HCT116 (cell line): ENCODE measurements around the gene BCL2L13. TPM values are rescaled to one million over a fixed set of nuclear protein-coding genes. Genes with fewer than 3 reads are reported as not detected.

Experiments
- ATAC-seq: fragments of 200-7000 bp; cut with Tn5 transposase; 2 replicates; pipeline ENCODE4 v1.9.1; 2020; ENCODE audit warnings: mild to moderate bottlenecking, moderate library complexity
- BruUV-seq: library from RNA; stranded (reverse); fragments of 400-500 nt; replicated peaks from 2 replicates; lab custom pipeline; 2021; lab: Mats Ljungman, UMichigan
- CTCF ChIA-PET: fragments of 300-600 bp; sonication (Branson Sonifier 250); formaldehyde crosslinking; loops from one replicate; lab custom pipeline; 2021; ENCODE audit warnings: antibody characterized with exemption; lab: Charles Lee
- POLR2A ChIA-PET: fragments of 300-600, 350-600 bp; sonication (Branson Sonifier 250); formaldehyde crosslinking; loops from one replicate; lab custom pipeline; 2021; ENCODE audit warnings: antibody characterized with exemption; lab: Charles Lee
- RAD21 ChIA-PET, 2 experiments: fragments of 300-600 bp; sonication (Branson Sonifier 250); formaldehyde crosslinking; loops; one replicate each; lab custom pipeline; 2023; ENCODE audit warnings: low total read pairs in 2 of 2; ENCODE audit not compliant: uncharacterized antibody in 2 of 2, unreplicated experiment in 2 of 2, low non-redundant PET in 1 of 2; lab: Charles Lee
- DNase-seq: peaks from one replicate; pipeline ENCODE4 v3.0.0-alpha.2; 2010; ENCODE audit warnings: low read depth, low spot score
- H2AFZ ChIP-seq: fragments of 200-600 bp; shearing (Covaris generic), sonication (generic); 2 replicates; pipeline ENCODE4 v1.6.1; 2017; ENCODE audit warnings: low read depth, mixed run types, mixed read lengths, antibody characterized with exemption, low read length; ENCODE audit not compliant: poor library complexity, severe bottlenecking
- H3K27ac ChIP-seq: 2 replicates; pipeline ENCODE4 v1.5.1; 2012; ENCODE audit warnings: low read depth, low read length
- H3K27me3 ChIP-seq: fragments of 200-600 bp; sonication (generic); 2 replicates; pipeline ENCODE4 v1.6.1; 2016; ENCODE audit warnings: mixed run types, low read length, mixed read lengths; ENCODE audit not compliant: insufficient read depth
- H3K36me3 ChIP-seq, 2 experiments: fragments of 200-500 bp in 1 of 2; fragments of 200-600 bp in 1 of 2; sonication (Bioruptor generic) in 1 of 2; sonication (generic) in 1 of 2; 2 replicates each; pipeline versions ENCODE4 v1.5.1 to v1.6.1; 2014 to 2016; ENCODE audit warnings: low read length in 2 of 2, inconsistent platforms in 1 of 2, mixed read lengths in 1 of 2, mixed run types in 1 of 2; ENCODE audit not compliant: insufficient read depth in 2 of 2, control insufficient read depth in 1 of 2
- H3K4me1 ChIP-seq, 2 experiments: fragments of 200-600 bp in 1 of 2; sonication (generic) in 1 of 2; 2 replicates each; pipeline versions ENCODE4 v1.5.1 to v1.6.1; 2012 to 2017; ENCODE audit warnings: low read length in 2 of 2, inconsistent platforms in 1 of 2, mild to moderate bottlenecking in 1 of 2, mixed read lengths in 1 of 2, mixed run types in 1 of 2, moderate library complexity in 1 of 2; ENCODE audit not compliant: insufficient read depth in 2 of 2, control insufficient read depth in 1 of 2
- H3K4me2 ChIP-seq: fragments of 200-600 bp; sonication (generic); 2 replicates; pipeline ENCODE4 v1.6.1; 2017; ENCODE audit warnings: mixed run types, low read length, mixed read lengths
- H3K4me3 ChIP-seq, 2 experiments: fragments of 200-600 bp in 1 of 2; sonication (generic) in 1 of 2; replicated peaks in 1 of 2; 2 replicates each; pipeline ENCODE4 v1.5.1; 2011 to 2016; ENCODE audit warnings: low read length in 2 of 2, control low read depth in 1 of 2, low read depth in 1 of 2, mild to moderate bottlenecking in 1 of 2, mixed read lengths in 1 of 2, mixed run types in 1 of 2
- H3K79me2 ChIP-seq: fragments of 200-600 bp; sonication (generic); 2 replicates; pipeline ENCODE4 v1.6.1; 2017; ENCODE audit warnings: mild to moderate bottlenecking, mixed run types, low read length, moderate library complexity, mixed read lengths; ENCODE audit not compliant: insufficient read depth
- H3K9ac ChIP-seq: fragments of 200-600 bp; sonication (generic); 2 replicates; pipeline ENCODE4 v1.6.1; 2016; ENCODE audit warnings: low read length, mixed read lengths
- H3K9me2 ChIP-seq: fragments of 200-600 bp; sonication (generic), shearing (Covaris generic); 2 replicates; pipeline ENCODE4 v1.6.1; 2017; ENCODE audit warnings: mixed run types, mild to moderate bottlenecking, moderate library complexity; ENCODE audit not compliant: insufficient read depth
- H3K9me3 ChIP-seq, 2 experiments: fragments of 200-500 bp in 1 of 2; fragments of 200-600 bp in 1 of 2; sonication (Bioruptor generic) in 1 of 2; sonication (generic) in 1 of 2; 2 replicates each; pipeline ENCODE4 v1.6.1; 2014 to 2017; ENCODE audit warnings: low read length in 2 of 2, mixed read lengths in 2 of 2, inconsistent platforms in 1 of 2, low read depth in 1 of 2, mild to moderate bottlenecking in 1 of 2, mixed run types in 1 of 2, moderate library complexity in 1 of 2; ENCODE audit not compliant: control insufficient read depth in 1 of 2, insufficient read depth in 1 of 2
- H4K20me1 ChIP-seq: fragments of 200-600 bp; sonication (generic), shearing (Covaris generic); 2 replicates; pipeline ENCODE4 v1.6.1; 2017; ENCODE audit warnings: mixed run types, mild to moderate bottlenecking, moderate library complexity; ENCODE audit not compliant: insufficient read depth
- CBX3 ChIP-seq: IDR thresholded peaks from 2 replicates; pipeline ENCODE4 v1.6.1; 2012; ENCODE audit warnings: low read depth
- CEBPB ChIP-seq: IDR thresholded peaks from 2 replicates; pipeline ENCODE4 v1.6.1; 2012; ENCODE audit warnings: low read depth
- EGR1 ChIP-seq: IDR thresholded peaks from 2 replicates; pipeline ENCODE4 v1.6.1; 2012; ENCODE audit warnings: low read depth
- EZH2 ChIP-seq: fragments of 200-600 bp; sonication (generic); IDR thresholded peaks from 2 replicates; pipeline ENCODE4 v1.6.1; 2017; ENCODE audit warnings: antibody characterized with exemption, mixed run types
- EZH2phosphoT487 ChIP-seq: fragments of 200-600 bp; IDR thresholded peaks from 2 replicates; pipeline ENCODE4 v1.6.1; 2018; ENCODE audit warnings: antibody characterized with exemption, borderline replicate concordance
- FOSL1 ChIP-seq: IDR thresholded peaks from 2 replicates; pipeline ENCODE4 v1.6.1; 2012; ENCODE audit warnings: low read depth
- POLR2A ChIP-seq: IDR thresholded peaks from 2 replicates; pipeline ENCODE4 v1.7.0; 2011; ENCODE audit warnings: borderline replicate concordance; ENCODE audit not compliant: insufficient read depth, insufficient read length; ENCODE audit errors: extremely low read depth
- POLR2AphosphoS5 ChIP-seq: IDR thresholded peaks from 2 replicates; pipeline ENCODE4 v1.6.1; 2011; ENCODE audit warnings: mild to moderate bottlenecking, low read depth, low read length, moderate library complexity
- RAD21 ChIP-seq: IDR thresholded peaks from 2 replicates; pipeline ENCODE4 v1.6.1; 2012; ENCODE audit warnings: low read depth, mild to moderate bottlenecking
- SIN3A ChIP-seq: IDR thresholded peaks from 2 replicates; pipeline ENCODE4 v1.6.1; 2012; ENCODE audit warnings: low read depth
- SRF ChIP-seq: IDR thresholded peaks from 2 replicates; pipeline ENCODE4 v1.6.1; 2012; ENCODE audit warnings: low read depth
- TCF7L2 ChIP-seq: IDR thresholded peaks from 2 replicates; pipeline ENCODE4 v1.7.0; 2011; ENCODE audit warnings: borderline replicate concordance, inconsistent platforms; ENCODE audit not compliant: insufficient read depth, insufficient read length; ENCODE audit errors: extremely low read depth
- YY1 ChIP-seq: IDR thresholded peaks from 2 replicates; pipeline ENCODE4 v1.6.1; 2011; ENCODE audit warnings: low read length, low read depth, moderate library complexity, mild to moderate bottlenecking; ENCODE audit not compliant: insufficient replicate concordance; ENCODE audit errors: extremely low read depth
- ZFX ChIP-seq: fragments of 450-650 bp; IDR thresholded peaks from 2 replicates; pipeline ENCODE4 v1.6.1; 2017
- ZNF274 ChIP-seq: fragments of 200-500 bp; sonication (Bioruptor generic); IDR thresholded peaks from 2 replicates; pipeline ENCODE4 v1.6.1; 2014; ENCODE audit warnings: mild to moderate bottlenecking, low read depth, low read length, inconsistent platforms
- intact Hi-C: fragments of 100-400 bp; cut with micrococcal nuclease; formaldehyde crosslinking; loops from 2 replicates; pipeline ENCODE4 v1.10.0; 2022
- total RNA-seq: library from RNA; stranded (reverse); gene quantifications from one replicate; pipeline ENCODE4 v1.2.1, GENCODE V29; 2021; ENCODE audit not compliant: unreplicated experiment
- TF ChIP-seq, protein P1 (sequence below): IDR thresholded peaks from 2 replicates; pipeline ENCODE4 v1.6.1; 2012; ENCODE audit warnings: low read depth

Gene BCL2L13
- total RNA-seq, 1 experiment from 2014 or later: 38.6 TPM

DNA sequence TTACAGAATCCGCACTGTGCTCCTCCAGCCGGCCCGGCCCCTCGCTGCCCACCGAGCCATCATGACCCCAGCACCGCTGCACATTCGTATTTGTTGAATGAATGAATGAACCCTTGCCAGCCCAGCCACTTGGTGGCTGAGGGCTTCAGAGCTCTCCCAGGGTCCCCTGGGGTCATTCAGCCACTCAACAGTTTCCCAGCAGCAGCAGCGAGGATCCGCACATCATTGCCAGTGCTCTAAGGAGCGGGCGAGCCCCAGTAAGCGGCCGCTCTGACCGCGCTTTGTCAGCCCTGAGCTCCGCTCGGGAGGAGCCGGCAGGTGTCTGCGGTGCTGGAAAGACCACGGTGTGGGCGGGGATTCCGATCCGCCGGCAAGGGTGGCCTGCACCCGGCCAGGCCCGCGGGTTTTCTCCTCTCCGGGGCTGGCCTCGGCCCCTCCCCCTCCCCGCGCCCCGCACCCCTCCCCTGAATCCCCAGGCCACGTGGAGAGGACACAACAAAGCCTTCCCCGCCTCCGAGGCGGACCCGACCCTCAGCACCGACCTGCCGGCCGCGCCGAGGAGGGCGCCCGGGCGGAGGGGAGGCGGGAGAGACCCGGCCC, 135.1 kb downstream of the BCL2L13 start:
- Histone ChIP-seq H4K20me1 (no peaks in the 10 kb centered on the region), H3K9me3 (no peaks in the 10 kb centered on the region)
- TF ChIP-seq POLR2A: peak; percentile 2
- TF ChIP-seq CBX3: no peak
- TF ChIP-seq EGR1: no peak
- peak; percentile 47 for TF ChIP-seq TCF7L2
- TF ChIP-seq, all 23 proteins: peak for 2
- Histone ChIP-seq H3K9me2 (no peaks in the 10 kb centered on the region), H3K27ac (peak overlapping the region; percentile 87; the same call in 1 of the 2 replicates), H3K4me1 (peaks cover 19 to 21% of the 10 kb centered on the region in 2 experiments), H3K36me3 (no peaks in the 10 kb centered on the region), H3K4me3 (peak overlapping the region; percentile 65 to 86), H3K4me2 (peak overlapping the region; percentile 97), H3K27me3 (no peaks in the 10 kb centered on the region), H2AFZ (no peak overlapping the region), H3K79me2 (peaks cover 42% of the 10 kb centered on the region), H3K9ac (peak overlapping the region; percentile 79)
- DNase-seq (no peak), ATAC-seq (peak; percentile 76)
- RAD21 ChIA-PET: no interaction called here
- POLR2A ChIA-PET: interaction anchor here (1.2 kb wide), 1 partner anchor 31 kb away, joined by 3 read pairs; no protein-coding TSS in a partner anchor
- BruUV-seq: no TSS peak
- CTCF ChIA-PET: interaction anchor here (1.1 to 1.3 kb wide), 2 partner anchors 11 to 303 kb away, joined by 5 to 8 read pairs; no protein-coding TSS in a partner anchor
- intact Hi-C loops: no loop called here

DNA sequence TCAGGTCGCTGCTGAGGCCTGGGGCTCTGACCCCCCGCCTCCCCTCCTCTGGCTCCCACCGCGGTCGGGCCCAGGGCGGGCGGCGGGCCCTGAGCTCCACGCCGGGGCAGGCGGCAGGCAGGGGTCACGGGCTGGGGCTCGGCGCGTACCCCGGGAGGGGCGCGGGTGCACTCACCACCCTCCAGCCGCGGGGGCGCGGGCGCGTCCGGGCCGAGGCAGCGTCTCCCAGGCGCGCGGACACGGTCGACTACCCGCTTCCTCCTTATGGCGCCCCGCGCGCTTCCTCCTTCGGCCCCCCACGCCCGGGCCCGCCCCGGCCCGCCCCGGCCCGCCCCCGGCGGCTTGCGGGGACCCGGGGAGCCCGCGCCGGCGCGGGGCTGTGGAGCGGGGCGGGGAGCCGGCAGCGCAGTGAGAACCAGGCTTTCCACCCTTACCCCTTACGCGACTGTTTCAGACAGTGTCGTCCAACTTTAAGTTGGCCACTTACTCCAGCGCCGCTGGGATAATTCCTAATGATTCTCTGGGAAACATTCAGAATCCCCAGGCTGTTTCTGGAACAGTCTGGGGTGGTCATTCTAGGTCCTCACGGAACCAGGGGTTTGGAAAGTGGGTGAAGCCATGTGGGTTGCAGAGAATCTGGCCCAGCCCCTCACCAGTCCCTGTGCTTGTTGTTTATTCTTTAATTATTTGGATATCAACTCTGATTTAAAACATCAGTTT, 135.8 kb downstream of the BCL2L13 start, which contains the start of gene BID:
BID (minus strand) TSS at position 264 of the 720 bp plus-strand sequence. CDS start 24,353 bp downstream, outside the sequence.
- CTCF ChIA-PET: interaction anchor here (0.7 to 1.3 kb wide), 3 partner anchors 11 to 302 kb away, joined by 4 to 8 read pairs (median 5); no protein-coding TSS in a partner anchor
- TF ChIP-seq, protein P1, sequence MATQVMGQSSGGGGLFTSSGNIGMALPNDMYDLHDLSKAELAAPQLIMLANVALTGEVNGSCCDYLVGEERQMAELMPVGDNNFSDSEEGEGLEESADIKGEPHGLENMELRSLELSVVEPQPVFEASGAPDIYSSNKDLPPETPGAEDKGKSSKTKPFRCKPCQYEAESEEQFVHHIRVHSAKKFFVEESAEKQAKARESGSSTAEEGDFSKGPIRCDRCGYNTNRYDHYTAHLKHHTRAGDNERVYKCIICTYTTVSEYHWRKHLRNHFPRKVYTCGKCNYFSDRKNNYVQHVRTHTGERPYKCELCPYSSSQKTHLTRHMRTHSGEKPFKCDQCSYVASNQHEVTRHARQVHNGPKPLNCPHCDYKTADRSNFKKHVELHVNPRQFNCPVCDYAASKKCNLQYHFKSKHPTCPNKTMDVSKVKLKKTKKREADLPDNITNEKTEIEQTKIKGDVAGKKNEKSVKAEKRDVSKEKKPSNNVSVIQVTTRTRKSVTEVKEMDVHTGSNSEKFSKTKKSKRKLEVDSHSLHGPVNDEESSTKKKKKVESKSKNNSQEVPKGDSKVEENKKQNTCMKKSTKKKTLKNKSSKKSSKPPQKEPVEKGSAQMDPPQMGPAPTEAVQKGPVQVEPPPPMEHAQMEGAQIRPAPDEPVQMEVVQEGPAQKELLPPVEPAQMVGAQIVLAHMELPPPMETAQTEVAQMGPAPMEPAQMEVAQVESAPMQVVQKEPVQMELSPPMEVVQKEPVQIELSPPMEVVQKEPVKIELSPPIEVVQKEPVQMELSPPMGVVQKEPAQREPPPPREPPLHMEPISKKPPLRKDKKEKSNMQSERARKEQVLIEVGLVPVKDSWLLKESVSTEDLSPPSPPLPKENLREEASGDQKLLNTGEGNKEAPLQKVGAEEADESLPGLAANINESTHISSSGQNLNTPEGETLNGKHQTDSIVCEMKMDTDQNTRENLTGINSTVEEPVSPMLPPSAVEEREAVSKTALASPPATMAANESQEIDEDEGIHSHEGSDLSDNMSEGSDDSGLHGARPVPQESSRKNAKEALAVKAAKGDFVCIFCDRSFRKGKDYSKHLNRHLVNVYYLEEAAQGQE: no peak
- peak; percentile 84; the same call in 1 of the 2 replicates for TF ChIP-seq ZFX
- no peak for TF ChIP-seq CBX3
- no peak for TF ChIP-seq FOSL1
- TF ChIP-seq SIN3A: no peak
- TF ChIP-seq ZNF274: no peak
- TF ChIP-seq POLR2AphosphoS5: peak; percentile 45
- no peak for TF ChIP-seq CEBPB
- no peak for TF ChIP-seq SRF
- TF ChIP-seq RAD21: no peak
- no peak for TF ChIP-seq YY1
- TF ChIP-seq EZH2phosphoT487: no peak
- TF ChIP-seq POLR2A: peak; percentile 15
- no peak for TF ChIP-seq EZH2

More for the DNA sequence above, 135.8 kb downstream of the BCL2L13 start, which contains the start of gene BID:
- H3K9ac ChIP-seq: peak within 1 kb of the TSS; percentile 79
- intact Hi-C loops: no loop called here
- DNase-seq (no peak), ATAC-seq (peak; percentile 79)
- RAD21 ChIA-PET: interaction anchor here in 1 of 2 experiments (0.5 kb wide), 1 partner anchor 32 kb away, joined by 5 read pairs; no protein-coding TSS in a partner anchor
- no peaks in the 10 kb centered on the region for H3K36me3 ChIP-seq
- H4K20me1 ChIP-seq: no peaks in the 10 kb centered on the region
- H3K4me1 ChIP-seq: peaks cover 19 to 21% of the 10 kb centered on the region in 2 experiments
- H3K4me2 ChIP-seq: peak within 1 kb of the TSS; percentile 97
- BruUV-seq: no TSS peak
- peak within 1 kb of the TSS; percentile 65 to 86 for H3K4me3 ChIP-seq
- peaks cover 39% of the 10 kb centered on the region for H3K79me2 ChIP-seq
- POLR2A ChIA-PET: interaction anchor here (1.2 kb wide), 1 partner anchor 32 kb away, joined by 3 read pairs; no protein-coding TSS in a partner anchor
- H2AFZ ChIP-seq: peak within 1 kb of the TSS; percentile 92
- peak within 1 kb of the TSS; percentile 87 for H3K27ac ChIP-seq
- no peaks in the 10 kb centered on the region for H3K9me2 ChIP-seq
- no peaks in the 10 kb centered on the region for H3K27me3 ChIP-seq
- no peaks in the 10 kb centered on the region for H3K9me3 ChIP-seq
